NCI-H748 (cell line): ENCODE results near the gene CFTR.
"Not testable (repeated sequence)": the region's sequence is repeated elsewhere in the genome, so short reads cannot be mapped to it uniquely, and the experiment has no call there.

Experiments
- DNase-seq: peaks from one replicate; lab custom pipeline; 2025; ENCODE audit not compliant: unreplicated experiment; lab: John Stamatoyannopoulos, UW

Gene CFTR

GRCh38 chr7:117479225-117480054, at the start of gene CFTR:
Gene CFTR (plus strand): TSS chr7:117480025. CDS start chr7:117480095, 70 bp downstream.
- DNase-seq, result no peak

GRCh38 chr7:117435475-117436043, 44.3 kb upstream of the CFTR start:
- DNase-seq, result no peak

GRCh38 chr7:117444646-117445045, 35.2 kb upstream of the CFTR start:
- DNase-seq, result no peak

- no peak for DNase-seq
These were observed 34.6 kb upstream of the CFTR start for GRCh38 chr7:117445206-117445605.

GRCh38 chr7:117446220-117446815, 33.5 kb upstream of the CFTR start:
- DNase-seq, result no peak

- no peak for DNase-seq
These were observed 31.2 kb upstream of the CFTR start for GRCh38 chr7:117448655-117449054.

- peak; percentile 46 for DNase-seq
These were observed 20.7 kb upstream of the CFTR start for GRCh38 chr7:117458977-117459583.

GRCh38 chr7:117459735-117460134, 20.1 kb upstream of the CFTR start:
- no peak for DNase-seq

GRCh38 chr7:117460815-117461214, 19.0 kb upstream of the CFTR start:
- DNase-seq, result not testable (repeated sequence)

GRCh38 chr7:117468174-117468573, 11.7 kb upstream of the CFTR start:
- no peak for DNase-seq

- DNase-seq, result peak; percentile 26
These were observed 9.0 kb upstream of the CFTR start for GRCh38 chr7:117470777-117471176.

GRCh38 chr7:117472335-117472734, 7.5 kb upstream of the CFTR start:
- DNase-seq, result no peak

GRCh38 chr7:117476557-117477215, 3.1 kb upstream of the CFTR start:
- no peak for DNase-seq

GRCh38 chr7:117478836-117479224, 995 bp upstream of the CFTR start:
- DNase-seq, result no peak

GRCh38 chr7:117480055-117480362, 184 bp downstream of the CFTR start:
- no peak for DNase-seq

GRCh38 chr7:117480978-117481377, 1.2 kb downstream of the CFTR start:
- DNase-seq, result no peak

GRCh38 chr7:117485118-117485620, 5.3 kb downstream of the CFTR start:
- no peak for DNase-seq

GRCh38 chr7:117489016-117489415, 9.2 kb downstream of the CFTR start:
- no peak for DNase-seq

GRCh38 chr7:117489430-117489829, 9.6 kb downstream of the CFTR start:
- no peak for DNase-seq

GRCh38 chr7:117489911-117490310, 10.1 kb downstream of the CFTR start:
- DNase-seq, result no peak

GRCh38 chr7:117492649-117493048, 12.8 kb downstream of the CFTR start:
- DNase-seq, result no peak
